MM.1S (cell line): ENCODE results near the gene ITGA3.

ENCODE experiments used
- EZH2 ChIP-seq: fragments of 300-600 bp; sonication (generic); optimal IDR thresholded peaks from 2 replicates; pipeline ENCODE3; 2017; ENCODE audit warnings: low read depth, mild to moderate bottlenecking, antibody characterized with exemption, low read length, mixed read lengths
- EZH2phosphoT487 ChIP-seq: fragments of 300-600 bp; sonication (generic); IDR thresholded peaks from 2 replicates; pipeline ENCODE4 v1.6.1; 2018; ENCODE audit warnings: antibody characterized with exemption, low read length

DNA sequence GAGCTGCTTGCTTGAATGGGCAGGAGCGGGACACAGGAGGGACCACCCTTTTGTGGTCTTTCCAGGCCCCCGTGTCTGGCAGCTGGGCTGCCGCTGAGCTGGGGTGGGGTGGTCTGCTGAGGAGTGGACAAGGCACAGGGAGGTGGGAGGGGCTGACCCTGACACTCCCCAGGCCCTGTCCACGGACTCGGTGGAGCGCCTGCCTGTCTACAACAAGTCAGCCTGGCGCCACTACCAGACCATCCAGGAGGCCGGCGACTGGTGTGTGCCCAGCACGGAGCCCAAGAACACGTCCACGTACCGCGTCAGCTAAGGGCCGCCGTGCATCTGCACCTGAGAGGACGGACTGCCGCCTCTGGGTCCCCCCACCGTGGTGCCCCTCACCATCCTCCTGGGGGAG is 53.9 kb downstream of the ITGA3 start:
- TF ChIP-seq EZH2: no peak
- TF ChIP-seq EZH2phosphoT487: no peak
